T47D (cell line): ENCODE results near the gene ARL5A.

Experiments used
- DNase-seq, 2 experiments: peaks; one replicate each; pipeline versions ENCODE4 v3.0.0 to v3.0.0-alpha.2; 2011 to 2012; ENCODE audit warnings: low read depth in 1 of 2, low spot score in 1 of 2
- JUND ChIP-seq: IDR thresholded peaks from 2 replicates; pipeline ENCODE4 v1.6.1; 2012; ENCODE audit warnings: low read depth
- in situ Hi-C: cut with HindIII; loops from 2 replicates; pipeline ENCODE4 v1.10.0; 2016; ENCODE audit warnings: low sequenced_read_pairs, low pct_unique_long_range_greater_than_20kb

The ARL5A gene

GRCh38 chr2:151782378-151783132 lies 45.7 kb downstream of the ARL5A start:
- in situ Hi-C loops = no loop called here
- no peak for TF ChIP-seq JUND
- no peak for DNase-seq

- no peak for TF ChIP-seq JUND
- in situ Hi-C loops = no loop called here
- DNase-seq = no peak
Observed at GRCh38 chr2:151781642-151782041, 46.6 kb downstream of the ARL5A start.

GRCh38 chr2:151780938-151781337 lies 47.3 kb downstream of the ARL5A start:
- in situ Hi-C loops = no loop called here
- no peak for DNase-seq
- no peak for TF ChIP-seq JUND

GRCh38 chr2:151777935-151778334 lies 50.3 kb downstream of the ARL5A start:
- no peak for TF ChIP-seq JUND
- DNase-seq = no peak
- in situ Hi-C loops = no loop called here

GRCh38 chr2:151777487-151777886 lies 50.7 kb downstream of the ARL5A start:
- no peak for DNase-seq
- no peak for TF ChIP-seq JUND
- in situ Hi-C loops = no loop called here

- no peak for DNase-seq
- in situ Hi-C loops = no loop called here
- no peak for TF ChIP-seq JUND
Observed at GRCh38 chr2:151776367-151776766, 51.9 kb downstream of the ARL5A start.

- no peak for TF ChIP-seq JUND
- in situ Hi-C loops = no loop called here
- DNase-seq = no peak
Observed at GRCh38 chr2:151775057-151775740, 53.0 kb downstream of the ARL5A start.

GRCh38 chr2:151774506-151774905 lies 53.7 kb downstream of the ARL5A start:
- in situ Hi-C loops = no loop called here
- no peak for TF ChIP-seq JUND
- DNase-seq = no peak

GRCh38 chr2:151771599-151772358 lies 56.4 kb downstream of the ARL5A start:
- in situ Hi-C loops = no loop called here
- no peak for DNase-seq
- no peak for TF ChIP-seq JUND

- TF ChIP-seq JUND = no peak
- no peak for DNase-seq
- in situ Hi-C loops = no loop called here
Observed at GRCh38 chr2:151770995-151771394, 57.2 kb downstream of the ARL5A start.

GRCh38 chr2:151769606-151770005 lies 58.6 kb downstream of the ARL5A start:
- in situ Hi-C loops = no loop called here
- DNase-seq = no peak
- no peak for TF ChIP-seq JUND

- in situ Hi-C loops = no loop called here
- no peak for DNase-seq
- TF ChIP-seq JUND = no peak
Observed at GRCh38 chr2:151767536-151767935, 60.7 kb downstream of the ARL5A start.
